Coronary artery (tissue), 2 donors: ENCODE measurements around the gene PQBP1.

Experiments used
- DNase-seq: peaks from one replicate; pipeline ENCODE4 v3.0.0-alpha.2; 2017; ENCODE audit warnings: low spot score
- H3K27ac ChIP-seq, 2 donors: fragments of 200-600 bp; sonication (generic); one replicate each; pipeline ENCODE4 v1.5.1; 2016 to 2019
- H3K4me3 ChIP-seq: fragments of 200-600 bp; sonication (generic); 2 replicates; pipeline ENCODE4 v1.5.1; 2016; ENCODE audit warnings: mild to moderate bottlenecking, moderate library complexity
- CTCF ChIP-seq: fragments of 200-600 bp; sonication (generic); IDR thresholded peaks from one replicate; pipeline ENCODE4 v1.5.1; 2019; ENCODE audit warnings: antibody characterized with exemption

Gene PQBP1

GRCh38 chrX:48919360-48919841 lies 21.7 kb downstream of the PQBP1 start:
- Histone ChIP-seq H3K27ac (peak overlapping the region; percentile 51 to 92), H3K4me3 (peak overlapping the region; percentile 76)
- no peak for TF ChIP-seq CTCF
- DNase-seq: no peak

- no peak for DNase-seq
- TF ChIP-seq CTCF: no peak
- H3K27ac ChIP-seq: peak overlapping the region; percentile 51 to 92
- no peak overlapping the region for H3K4me3 ChIP-seq
Observed at GRCh38 chrX:48919947-48920717, 22.4 kb downstream of the PQBP1 start.

- no peak for TF ChIP-seq CTCF
- H3K27ac ChIP-seq: peak overlapping the region in 1 of 2 donors; percentile 28
- H3K4me3 ChIP-seq: no peak overlapping the region
- DNase-seq: no peak
Observed at GRCh38 chrX:48920718-48921104, 23.0 kb downstream of the PQBP1 start.

GRCh38 chrX:48923771-48924170 lies 26.0 kb downstream of the PQBP1 start:
- H3K27ac ChIP-seq: no peak overlapping the region
- no peak overlapping the region for H3K4me3 ChIP-seq
- no peak for TF ChIP-seq CTCF
- no peak for DNase-seq

GRCh38 chrX:48924270-48924669 lies 26.5 kb downstream of the PQBP1 start:
- TF ChIP-seq CTCF: no peak
- no peak for DNase-seq
- Histone ChIP-seq H3K4me3 (no peak overlapping the region), H3K27ac (no peak overlapping the region)

GRCh38 chrX:48927123-48927522 lies 29.4 kb downstream of the PQBP1 start:
- no peak overlapping the region for H3K27ac ChIP-seq

More at GRCh38 chrX:48927123-48927522, 29.4 kb downstream of the PQBP1 start:
- TF ChIP-seq CTCF: no peak
- no peak for DNase-seq
- H3K4me3 ChIP-seq: no peak overlapping the region
